Hepatocyte (in vitro differentiated cells): ENCODE results near the gene KLC4. TPM values are rescaled to one million over a fixed set of nuclear protein-coding genes. Genes with fewer than 3 reads are reported as not detected.

Experiments used
- DNase-seq: peaks from one replicate; pipeline ENCODE4 v3.0.0-alpha.2; 2016; ENCODE audit warnings: low spot score
- H2AFZ ChIP-seq: fragments of 200-600 bp; sonication (generic); 2 replicates; pipeline ENCODE4 v1.6.0; 2016; ENCODE audit warnings: antibody characterized with exemption, mild to moderate bottlenecking
- H3K27ac ChIP-seq: fragments of 200-600 bp; sonication (generic); 2 replicates; pipeline ENCODE4 v1.5.1; 2016; ENCODE audit warnings: mild to moderate bottlenecking
- H3K27me3 ChIP-seq: fragments of 200-600 bp; sonication (generic); 2 replicates; pipeline ENCODE4 v1.6.1; 2016
- H3K36me3 ChIP-seq: fragments of 200-600 bp; sonication (generic); replicated peaks from 2 replicates; pipeline ENCODE4 v1.5.1; 2016; ENCODE audit warnings: low read depth; ENCODE audit not compliant: insufficient read depth
- H3K4me1 ChIP-seq: fragments of 200-600 bp; sonication (generic); 2 replicates; pipeline ENCODE4 v1.5.1; 2016; ENCODE audit warnings: mild to moderate bottlenecking, moderate library complexity; ENCODE audit not compliant: insufficient read depth
- H3K4me2 ChIP-seq: fragments of 200-600 bp; sonication (generic); 2 replicates; pipeline ENCODE4 v1.6.0; 2016
- H3K4me3 ChIP-seq: fragments of 200-600 bp; sonication (generic); 2 replicates; pipeline ENCODE4 v1.5.1; 2016; ENCODE audit warnings: mild to moderate bottlenecking
- H3K79me2 ChIP-seq: fragments of 200-600 bp; sonication (generic); 2 replicates; pipeline ENCODE4 v1.6.0; 2017; ENCODE audit warnings: mild to moderate bottlenecking
- H3K9me2 ChIP-seq: fragments of 200-600 bp; sonication (generic); replicated peaks from 2 replicates; pipeline ENCODE4 v1.6.0; 2017; ENCODE audit warnings: mild to moderate bottlenecking; ENCODE audit not compliant: insufficient read depth
- H3K9me3 ChIP-seq: fragments of 200-600 bp; sonication (generic); 2 replicates; pipeline ENCODE4 v1.5.1; 2016; ENCODE audit warnings: low read depth, mild to moderate bottlenecking
- H4K20me1 ChIP-seq: fragments of 200-600 bp; sonication (generic); 2 replicates; pipeline ENCODE4 v1.6.0; 2016; ENCODE audit warnings: mild to moderate bottlenecking; ENCODE audit not compliant: insufficient read depth, poor library complexity, severe bottlenecking
- EZH2 ChIP-seq: fragments of 200-600 bp; sonication (generic); IDR thresholded peaks from 2 replicates; pipeline ENCODE4 v1.6.1; 2016; ENCODE audit warnings: antibody characterized with exemption, mild to moderate bottlenecking, borderline replicate concordance
- EZH2phosphoT487 ChIP-seq: fragments of 200-600 bp; sonication (generic); IDR thresholded peaks from one replicate; pipeline ENCODE4 v1.6.1; 2018; ENCODE audit warnings: antibody characterized with exemption, mild to moderate bottlenecking, low read depth, moderate library complexity; ENCODE audit not compliant: unreplicated experiment, severe bottlenecking
- WGBS: methylation state at CpG from one replicate; pipeline ENCODE4 v1.1.6; 2016; ENCODE audit warnings: low lambda C conversion rate; ENCODE audit errors: missing lambda C conversion rate; 5-methylcytosine and 5-hydroxymethylcytosine counted together
- polyA plus RNA-seq: library from polyadenylated mRNA; unstranded; fragments of >200 nt; fragmentation: Nextera tagmentation; extraction: Ambion mirVana; gene quantifications from 2 replicates; pipeline ENCODE4 v1.2.1, GENCODE V29; 2016
- total RNA-seq: library from RNA; depleted of rRNA; stranded (reverse); fragments of >200 nt; gene quantifications from 2 replicates; pipeline ENCODE4 v1.2.3, GENCODE V29; 2014
- TF ChIP-seq, protein P1 (sequence below): fragments of 200-600 bp; sonication (generic); IDR thresholded peaks from 2 replicates; pipeline ENCODE4 v1.5.1; 2016; ENCODE audit warnings: antibody characterized with exemption, mild to moderate bottlenecking; ENCODE audit not compliant: poor library complexity

KLC4 gene
- total and polyA plus RNA-seq, 2 experiments from 2014 or later = 67.5 to 73.4 TPM

DNA sequence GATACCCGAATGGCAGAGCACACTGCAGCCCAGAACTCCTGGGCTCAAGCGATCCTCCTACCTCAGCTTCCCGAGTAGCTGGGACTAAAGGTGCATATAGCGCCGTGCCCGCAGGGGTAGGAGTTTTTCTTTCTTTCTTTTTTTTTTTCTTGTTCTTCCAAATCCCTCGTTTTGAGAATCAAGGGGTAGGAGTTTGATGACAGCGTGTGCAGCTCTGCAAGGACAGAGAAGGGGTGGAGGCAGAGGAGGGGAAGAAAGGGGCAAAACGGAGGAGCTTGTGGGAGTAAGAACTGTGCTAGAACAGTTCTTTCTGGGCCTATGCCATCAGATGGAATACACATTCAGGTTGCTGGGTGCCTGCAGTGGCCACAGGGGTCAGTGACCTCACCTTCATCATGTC is 22.7 kb upstream of the KLC4 start:
- no peaks in the 10 kb centered on the region for H3K9me2 ChIP-seq
- no peaks in the 10 kb centered on the region for H3K9me3 ChIP-seq
- DNase-seq = no peak
- WGBS = 92% methylated on average over 9 of the region's 9 CpGs
- H3K4me3 ChIP-seq = no peak overlapping the region
- no peaks in the 10 kb centered on the region for H3K79me2 ChIP-seq
- no peaks in the 10 kb centered on the region for H4K20me1 ChIP-seq
- H3K36me3 ChIP-seq = no peaks in the 10 kb centered on the region
- H3K27ac ChIP-seq = no peak overlapping the region
- H3K27me3 ChIP-seq = no peaks in the 10 kb centered on the region
- no peak overlapping the region for H3K4me2 ChIP-seq
- H3K4me1 ChIP-seq = no peaks in the 10 kb centered on the region
- H2AFZ ChIP-seq = no peak overlapping the region
- TF ChIP-seq, protein P1, sequence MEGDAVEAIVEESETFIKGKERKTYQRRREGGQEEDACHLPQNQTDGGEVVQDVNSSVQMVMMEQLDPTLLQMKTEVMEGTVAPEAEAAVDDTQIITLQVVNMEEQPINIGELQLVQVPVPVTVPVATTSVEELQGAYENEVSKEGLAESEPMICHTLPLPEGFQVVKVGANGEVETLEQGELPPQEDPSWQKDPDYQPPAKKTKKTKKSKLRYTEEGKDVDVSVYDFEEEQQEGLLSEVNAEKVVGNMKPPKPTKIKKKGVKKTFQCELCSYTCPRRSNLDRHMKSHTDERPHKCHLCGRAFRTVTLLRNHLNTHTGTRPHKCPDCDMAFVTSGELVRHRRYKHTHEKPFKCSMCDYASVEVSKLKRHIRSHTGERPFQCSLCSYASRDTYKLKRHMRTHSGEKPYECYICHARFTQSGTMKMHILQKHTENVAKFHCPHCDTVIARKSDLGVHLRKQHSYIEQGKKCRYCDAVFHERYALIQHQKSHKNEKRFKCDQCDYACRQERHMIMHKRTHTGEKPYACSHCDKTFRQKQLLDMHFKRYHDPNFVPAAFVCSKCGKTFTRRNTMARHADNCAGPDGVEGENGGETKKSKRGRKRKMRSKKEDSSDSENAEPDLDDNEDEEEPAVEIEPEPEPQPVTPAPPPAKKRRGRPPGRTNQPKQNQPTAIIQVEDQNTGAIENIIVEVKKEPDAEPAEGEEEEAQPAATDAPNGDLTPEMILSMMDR = no peak
- no peak for TF ChIP-seq EZH2phosphoT487
- no peak for TF ChIP-seq EZH2

DNA sequence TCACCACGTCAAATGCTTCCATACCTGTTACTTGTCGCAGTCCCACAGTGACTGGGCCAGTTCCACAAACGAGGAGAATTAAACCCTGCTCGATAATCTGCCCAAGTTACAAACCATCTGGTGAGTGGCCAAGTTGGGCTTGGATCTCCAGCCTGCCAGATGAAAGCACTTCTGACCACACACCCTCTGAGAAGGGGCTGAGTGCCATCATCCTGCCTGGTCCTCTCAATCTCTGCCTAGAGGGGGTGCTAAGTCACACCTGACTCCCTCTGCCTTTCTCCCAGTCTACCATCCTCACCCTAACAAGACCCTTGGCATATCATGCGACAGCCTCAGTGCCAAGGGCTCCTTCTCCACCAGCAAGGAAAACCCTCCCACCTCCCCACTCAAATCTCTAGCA is 22.2 kb upstream of the KLC4 start:
- Histone ChIP-seq H3K27me3 (no peaks in the 10 kb centered on the region), H3K27ac (no peak overlapping the region), H3K36me3 (no peaks in the 10 kb centered on the region), H2AFZ (no peak overlapping the region), H3K9me3 (no peaks in the 10 kb centered on the region), H3K4me1 (no peaks in the 10 kb centered on the region), H3K4me2 (no peak overlapping the region), H4K20me1 (no peaks in the 10 kb centered on the region), H3K79me2 (no peaks in the 10 kb centered on the region), H3K9me2 (no peaks in the 10 kb centered on the region), H3K4me3 (no peak overlapping the region)
- no peak for DNase-seq
- WGBS = 97% methylated on average over 5 of the region's 5 CpGs
- TF ChIP-seq EZH2 (no peak), EZH2phosphoT487 (no peak)
- TF ChIP-seq, protein P1 = no peak

DNA sequence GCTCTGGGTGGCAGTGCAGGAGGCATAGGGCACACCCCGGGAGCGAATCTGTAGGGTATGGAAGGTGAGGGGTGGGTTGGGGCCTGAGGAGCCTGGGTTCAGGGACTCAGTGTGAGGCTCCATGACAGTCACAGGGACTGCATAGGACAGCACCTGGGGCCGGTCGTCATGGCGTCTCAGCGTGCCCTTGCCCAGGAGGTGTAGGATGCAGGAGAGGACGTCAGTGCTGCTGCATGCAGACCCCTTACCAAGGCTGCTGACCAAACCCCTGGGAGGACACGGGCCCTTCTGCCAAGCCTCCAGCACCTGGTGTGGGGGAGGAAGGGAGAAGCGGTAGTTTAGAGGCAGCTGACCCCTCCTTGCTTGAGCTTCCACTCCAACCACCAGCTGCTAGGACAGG is 21.7 kb upstream of the KLC4 start:
- H3K4me3 ChIP-seq = no peak overlapping the region
- H3K9me3 ChIP-seq = no peaks in the 10 kb centered on the region
- no peak overlapping the region for H3K27ac ChIP-seq
- no peak overlapping the region for H3K4me2 ChIP-seq
- DNase-seq = no peak
- no peak overlapping the region for H2AFZ ChIP-seq
- no peaks in the 10 kb centered on the region for H3K27me3 ChIP-seq
- H3K4me1 ChIP-seq = no peaks in the 10 kb centered on the region
- no peaks in the 10 kb centered on the region for H3K9me2 ChIP-seq
- H3K79me2 ChIP-seq = no peaks in the 10 kb centered on the region
- H4K20me1 ChIP-seq = no peaks in the 10 kb centered on the region
- TF ChIP-seq, protein P1 = no peak
- no peak for TF ChIP-seq EZH2
- H3K36me3 ChIP-seq = no peaks in the 10 kb centered on the region
- 97% methylated on average over 9 of the region's 9 CpGs for WGBS

DNA sequence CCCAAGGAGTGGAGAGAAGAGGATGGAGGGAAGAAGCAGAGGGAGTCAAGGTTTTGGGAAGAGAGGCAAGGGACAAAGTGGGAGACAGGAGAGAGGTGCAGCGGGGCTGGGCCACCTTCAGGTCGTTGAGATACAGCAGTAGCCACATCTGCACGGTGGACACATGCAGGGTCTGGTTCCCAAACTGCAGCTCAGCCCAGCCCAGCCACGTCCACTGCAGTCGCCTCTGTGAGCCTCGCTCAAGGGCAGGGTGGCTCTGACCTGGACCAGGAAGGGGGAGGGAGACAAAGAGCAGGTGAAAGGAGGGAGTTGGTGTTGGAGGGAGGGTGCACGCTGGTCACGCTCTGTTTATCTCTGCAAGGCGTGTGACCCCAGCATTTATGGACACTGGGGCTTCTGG is 20.7 kb upstream of the KLC4 start:
- Histone ChIP-seq H3K4me1 (no peaks in the 10 kb centered on the region), H3K36me3 (no peaks in the 10 kb centered on the region), H3K4me2 (no peak overlapping the region), H4K20me1 (no peaks in the 10 kb centered on the region), H3K27me3 (no peaks in the 10 kb centered on the region), H3K79me2 (no peaks in the 10 kb centered on the region), H3K27ac (no peak overlapping the region), H3K9me3 (no peaks in the 10 kb centered on the region), H3K9me2 (no peaks in the 10 kb centered on the region), H3K4me3 (no peak overlapping the region), H2AFZ (no peak overlapping the region)
- TF ChIP-seq, protein P1 = no peak
- no peak for TF ChIP-seq EZH2phosphoT487
- no peak for TF ChIP-seq EZH2
- DNase-seq = no peak
- 92% methylated on average over 9 of the region's 9 CpGs for WGBS
